ENCODE data around the gene EPHA1. TPM values are rescaled to one million over a fixed set of nuclear protein-coding genes. Genes with fewer than 3 reads are reported as not detected.

EPHA1 gene
- total and polyA plus RNA-seq, 2 experiments from 2014 or later, result 60.7 to 154 TPM

DNA sequence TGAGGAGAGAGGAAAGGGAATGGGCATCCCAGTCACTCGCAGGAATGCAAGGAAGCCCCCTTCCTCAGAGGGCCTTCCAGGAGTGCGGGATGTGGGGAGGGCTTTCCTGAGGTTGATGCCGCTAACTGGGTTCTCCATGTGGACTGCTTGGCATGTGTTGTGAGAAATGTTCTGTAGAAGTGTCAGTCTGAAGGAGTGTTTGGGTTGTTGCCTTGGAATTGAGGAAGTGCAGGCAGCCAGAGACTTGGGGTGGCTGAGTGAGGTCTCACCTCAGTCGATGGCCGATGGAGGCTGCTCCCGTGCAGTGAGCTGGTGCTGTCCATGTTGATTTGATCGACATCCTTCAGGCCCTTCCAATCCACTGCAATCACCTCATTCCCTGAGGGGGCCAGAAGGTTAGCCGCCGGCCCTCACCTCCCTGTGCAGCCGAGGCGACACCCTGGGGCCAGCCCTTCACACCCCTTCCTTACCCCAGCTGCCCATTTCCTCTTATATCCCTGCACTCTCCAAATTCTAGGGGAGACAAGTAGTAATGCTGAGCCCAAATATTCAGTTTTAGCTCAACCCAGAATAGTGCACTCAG, 48.8 kb downstream of the EPHA1 start:
- Mint-ChIP-seq H3K4me3 (peak overlapping the region; percentile 90; the same call in 1 of the 3 replicates), H3K27ac (no peak overlapping the region), H3K36me3 (ENCODE audit: low read depth) (peaks cover 46% of the 10 kb centered on the region), H3K27me3 (ENCODE audit: insufficient read depth, low read depth, poor library complexity) (peaks cover 24% of the 10 kb centered on the region), H3K4me1 (peaks cover 25% of the 10 kb centered on the region), H3K9me3 (no peaks in the 10 kb centered on the region; the same call in 1 of the 3 replicates)
- H3K27ac ChIP-seq (ENCODE audit: low read depth), result no peak overlapping the region
- H3K4me3 ChIP-seq, result no peak overlapping the region
- DNase-seq (ENCODE audit: low spot score) (no peak), ATAC-seq (no peak)
- no peaks in the 10 kb centered on the region for H4K20me1 ChIP-seq (replicated peaks; ENCODE audit: insufficient read depth)
- 0 out of 2 replicates have a peak overlapping the region, but pooled peaks have one; percentile 90 for H3K4me2 ChIP-seq
- no peak for TF ChIP-seq CREB1 (CRISPR knock-in tag; IDR thresholded peaks at IDR 0.05; ENCODE audit: low read depth)
- no peak for TF ChIP-seq JUNB (IDR thresholded peaks at IDR 0.05; ENCODE audit: unreplicated experiment)
- TF ChIP-seq NANOG (IDR thresholded peaks at IDR 0.05; ENCODE audit: borderline replicate concordance), result no peak
- TF ChIP-seq EZH2phosphoT487 (IDR thresholded peaks at IDR 0.05; ENCODE audit: unreplicated experiment), result no peak
- TF ChIP-seq ZNF462 (CRISPR knock-in tag; IDR thresholded peaks at IDR 0.05), result no peak
- H3K79me2 ChIP-seq (replicated peaks; ENCODE audit: insufficient read depth), result no peaks in the 10 kb centered on the region
- H3K27me3 ChIP-seq (ENCODE audit: insufficient read depth), result peaks cover 21% of the 10 kb centered on the region
- peaks cover 11% of the 10 kb centered on the region for H3K36me3 ChIP-seq (ENCODE audit: insufficient read depth)
- peaks cover 16% of the 10 kb centered on the region for H3K4me1 ChIP-seq (ENCODE audit: insufficient read depth)
- H2AFZ ChIP-seq, result no peak overlapping the region
- no peaks in the 10 kb centered on the region; the same call in 1 of the 2 replicates for H3K9me2 ChIP-seq (ENCODE audit: insufficient read depth)
- H3F3A ChIP-seq (replicated peaks; ENCODE audit: low read depth), result no peaks in the 10 kb centered on the region

- no peak for ATAC-seq
- Mint-ChIP-seq H3K36me3 (ENCODE audit: low read depth) (peaks cover 56% of the 10 kb centered on the region), H3K27ac (no peak overlapping the region), H3K4me1 (peaks cover 26% of the 10 kb centered on the region), H3K27me3 (ENCODE audit: insufficient read depth, low read depth, poor library complexity) (peaks cover 23% of the 10 kb centered on the region), H3K4me3 (no peak overlapping the region), H3K9me3 (no peaks in the 10 kb centered on the region; the same call in 1 of the 3 replicates)
- Histone ChIP-seq H3K4me1 (ENCODE audit: insufficient read depth) (peaks cover 13% of the 10 kb centered on the region), H3K4me2 (no peak overlapping the region), H2AFZ (no peak overlapping the region), H4K20me1 (replicated peaks; ENCODE audit: insufficient read depth) (no peaks in the 10 kb centered on the region), H3K36me3 (ENCODE audit: insufficient read depth) (peaks cover 11% of the 10 kb centered on the region), H3K27ac (ENCODE audit: low read depth) (no peak overlapping the region), H3K79me2 (replicated peaks; ENCODE audit: insufficient read depth) (no peaks in the 10 kb centered on the region), H3K4me3 (no peak overlapping the region), H3K27me3 (ENCODE audit: insufficient read depth) (peaks cover 8% of the 10 kb centered on the region), H3K9me2 (ENCODE audit: insufficient read depth) (no peaks in the 10 kb centered on the region; the same call in 1 of the 2 replicates), H3F3A (replicated peaks; ENCODE audit: low read depth) (no peaks in the 10 kb centered on the region)
- DNase-seq (ENCODE audit: low spot score), result no peak
- no peak for TF ChIP-seq STAT1 (IDR thresholded peaks at IDR 0.05; ENCODE audit: unreplicated experiment)
Measured at GRCh38 chr7:143358626-143359025, 50.0 kb downstream of the EPHA1 start.

All from GM23338 (cell line).